WTC11 (cell line): ENCODE results near the gene PF4V1. TPM values are rescaled to one million over a fixed set of nuclear protein-coding genes. Genes with fewer than 3 reads are reported as not detected.

ENCODE experiments used
- ATAC-seq: fragments of 200-7000 bp; cut with Tn5 transposase; 2 replicates; pipeline ENCODE4 v1.10.0; 2021; ENCODE audit warnings: mild to moderate bottlenecking, moderate library complexity
- CTCF ChIA-PET: fragments of 300-600 bp; sonication (Branson Sonifier 250); formaldehyde crosslinking; loops from one replicate; lab custom pipeline; 2021; ENCODE audit warnings: antibody characterized with exemption; lab: Charles Lee
- POLR2A ChIA-PET: fragments of 350-600 bp; sonication (Branson Sonifier 250); formaldehyde crosslinking; loops from one replicate; lab custom pipeline; 2021; ENCODE audit warnings: antibody characterized with exemption; lab: Charles Lee
- DNase-seq: peaks from one replicate; pipeline ENCODE4 v3.0.0; 2021; ENCODE audit warnings: low spot score
- H3K27ac Mint-ChIP-seq: 2 replicates; pipeline ENCODE4 v1.8.0; 2021; ENCODE audit warnings: mixed read lengths
- H3K27me3 Mint-ChIP-seq: 2 replicates; pipeline ENCODE4 v1.8.0; 2021; ENCODE audit warnings: low read depth, mild to moderate bottlenecking, moderate library complexity, mixed read lengths
- H3K36me3 Mint-ChIP-seq: 2 replicates; pipeline ENCODE4 v1.8.0; 2021; ENCODE audit warnings: mixed read lengths
- H3K4me1 Mint-ChIP-seq: 2 replicates; pipeline ENCODE4 v1.8.0; 2022; ENCODE audit warnings: mixed read lengths
- H3K4me3 Mint-ChIP-seq: 2 replicates; pipeline ENCODE4 v1.8.0; 2021; ENCODE audit warnings: mild to moderate bottlenecking, moderate library complexity, mixed read lengths
- H3K9me3 Mint-ChIP-seq: 2 replicates; pipeline ENCODE4 v1.8.0; 2021; ENCODE audit warnings: mixed read lengths
- EMX1 ChIP-seq: fragments of 250-450 bp; sonication (Bioruptor Pico); IDR thresholded peaks from 2 replicates; pipeline ENCODE4 v1.8.0; 2021; ENCODE audit warnings: mild to moderate bottlenecking
- IRF2 ChIP-seq: sonication (generic); formaldehyde crosslinking; IDR thresholded peaks from 2 replicates; pipeline ENCODE4 v1.8.0; 2022; ENCODE audit warnings: low read depth, missing genetic modification reagents, borderline replicate concordance
- JAZF1 ChIP-seq: fragments of 250-450 bp; sonication (Bioruptor Pico); IDR thresholded peaks from 2 replicates; pipeline ENCODE4 v1.9.0; 2021; ENCODE audit warnings: moderate library complexity, mild to moderate bottlenecking, inconsistent platforms
- JUN ChIP-seq: sonication (generic); formaldehyde crosslinking; IDR thresholded peaks from 2 replicates; pipeline ENCODE4 v1.8.0; 2023; ENCODE audit warnings: mild to moderate bottlenecking, missing genetic modification reagents
- KAT7 ChIP-seq: sonication (generic); formaldehyde crosslinking; IDR thresholded peaks from 2 replicates; pipeline ENCODE4 v1.8.1; 2023; ENCODE audit warnings: missing genetic modification reagents, mild to moderate bottlenecking, borderline replicate concordance
- MXD4 ChIP-seq: fragments of 250-450 bp; sonication (Bioruptor Pico); IDR thresholded peaks from 2 replicates; pipeline ENCODE4 v1.8.0; 2021; ENCODE audit warnings: mild to moderate bottlenecking, moderate library complexity, borderline replicate concordance
- NFATC4 ChIP-seq: fragments of 250-450 bp; sonication (Bioruptor Pico); IDR thresholded peaks from 2 replicates; pipeline ENCODE4 v1.9.0; 2021; ENCODE audit warnings: mild to moderate bottlenecking
- PRRX2 ChIP-seq: fragments of 250-450 bp; sonication (Bioruptor Pico); IDR thresholded peaks from 2 replicates; pipeline ENCODE4 v1.8.0; 2021; ENCODE audit warnings: mild to moderate bottlenecking
- TCF7 ChIP-seq: sonication (generic); formaldehyde crosslinking; IDR thresholded peaks from 2 replicates; pipeline ENCODE4 v1.8.0; 2022; ENCODE audit warnings: mild to moderate bottlenecking, low read depth, missing genetic modification reagents, moderate library complexity
- TEAD4 ChIP-seq: sonication (generic); formaldehyde crosslinking; IDR thresholded peaks from 2 replicates; pipeline ENCODE4 v1.8.0; 2022; ENCODE audit warnings: mild to moderate bottlenecking, missing genetic modification reagents
- ZNF121 ChIP-seq: sonication (generic); formaldehyde crosslinking; IDR thresholded peaks from 2 replicates; pipeline ENCODE4 v1.8.0; 2023; ENCODE audit warnings: missing genetic modification reagents
- ZNF263 ChIP-seq: sonication (generic); formaldehyde crosslinking; IDR thresholded peaks from 2 replicates; pipeline ENCODE4 v1.8.1; 2022; ENCODE audit warnings: low read depth, mild to moderate bottlenecking, moderate library complexity, missing genetic modification reagents
- ZNF317 ChIP-seq: sonication (generic); formaldehyde crosslinking; IDR thresholded peaks from 2 replicates; pipeline ENCODE4 v1.8.1; 2023; ENCODE audit warnings: low read depth, mild to moderate bottlenecking, moderate library complexity, missing genetic modification reagents, borderline replicate concordance
- total RNA-seq: library from RNA; stranded (reverse); gene quantifications from 3 replicates; pipeline ENCODE4 v1.2.3, GENCODE V29; 2021
- TF ChIP-seq, protein P1 (sequence below): sonication (generic); formaldehyde crosslinking; IDR thresholded peaks from 2 replicates; pipeline ENCODE4 v1.8.1; 2022; ENCODE audit warnings: mild to moderate bottlenecking, missing genetic modification reagents, moderate library complexity, borderline replicate concordance
- TF ChIP-seq, protein P2 (sequence below): fragments of 250-450 bp; sonication (Bioruptor Pico); conservative IDR thresholded peaks from 2 replicates; pipeline ENCODE4 v1.9.0; 2021; ENCODE audit warnings: mild to moderate bottlenecking
- TF ChIP-seq, protein P3 (sequence below): sonication (generic); formaldehyde crosslinking; IDR thresholded peaks from 2 replicates; pipeline ENCODE4 v1.8.1; 2023; ENCODE audit warnings: mild to moderate bottlenecking, missing genetic modification reagents
- TF ChIP-seq, protein P4 (sequence below): sonication (generic); formaldehyde crosslinking; IDR thresholded peaks from 2 replicates; pipeline ENCODE4 v1.8.0; 2022; ENCODE audit warnings: mild to moderate bottlenecking, missing genetic modification reagents
- TF ChIP-seq, protein P5 (sequence below): sonication (generic); formaldehyde crosslinking; conservative IDR thresholded peaks from 2 replicates; pipeline ENCODE4 v1.8.1; 2022; ENCODE audit warnings: mild to moderate bottlenecking, missing genetic modification reagents
- TF ChIP-seq, protein P6 (sequence below): fragments of 250-450 bp; sonication (Bioruptor Pico); IDR thresholded peaks from 2 replicates; pipeline ENCODE4 v1.9.0; 2021; ENCODE audit warnings: mild to moderate bottlenecking
- TF ChIP-seq, protein P7 (sequence below): fragments of 250-450 bp; sonication (Bioruptor Pico); IDR thresholded peaks from 2 replicates; pipeline ENCODE4 v1.9.0; 2021; ENCODE audit warnings: moderate library complexity, mild to moderate bottlenecking, inconsistent platforms, borderline replicate concordance
- TF ChIP-seq, protein P8 (sequence below): fragments of 250-450 bp; sonication (Bioruptor Pico); IDR thresholded peaks from 2 replicates; pipeline ENCODE4 v1.8.0; 2021; ENCODE audit warnings: mild to moderate bottlenecking
- TF ChIP-seq, protein P9 (sequence below): sonication (generic); formaldehyde crosslinking; IDR thresholded peaks from 2 replicates; pipeline ENCODE4 v1.8.1; 2023; ENCODE audit warnings: mild to moderate bottlenecking, moderate library complexity, missing genetic modification reagents
- TF ChIP-seq, protein P10 (sequence below): sonication (generic); formaldehyde crosslinking; IDR thresholded peaks from 2 replicates; pipeline ENCODE4 v1.8.0; 2022; ENCODE audit warnings: mild to moderate bottlenecking, missing genetic modification reagents

PF4V1 gene
- total RNA-seq, 1 experiment from 2014 or later: not detected

DNA sequence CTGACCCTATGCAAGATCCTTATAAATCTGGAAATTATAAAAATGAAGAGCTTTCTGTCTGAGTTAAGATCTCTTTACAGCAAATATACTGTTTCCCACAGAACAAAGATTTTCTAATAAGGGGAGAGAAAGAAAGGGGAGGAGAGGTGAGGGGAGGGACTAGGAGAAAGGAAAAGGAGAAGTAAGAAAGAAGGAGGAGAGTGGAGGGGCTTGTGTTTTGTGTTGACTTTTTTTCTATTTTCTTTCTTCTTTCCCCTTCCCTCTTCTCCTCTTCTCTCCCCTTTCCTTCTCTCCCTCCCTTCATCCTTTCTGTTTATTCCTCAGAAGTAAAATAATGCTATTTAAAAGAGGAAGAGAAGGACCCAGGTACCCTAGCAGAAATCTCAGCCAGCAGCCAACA lies 10.4 kb upstream of the PF4V1 start:
- H3K27ac Mint-ChIP-seq: no peak overlapping the region
- no peak overlapping the region; the same call in 1 of the 2 replicates for H3K4me3 Mint-ChIP-seq
- TF ChIP-seq, protein P1, sequence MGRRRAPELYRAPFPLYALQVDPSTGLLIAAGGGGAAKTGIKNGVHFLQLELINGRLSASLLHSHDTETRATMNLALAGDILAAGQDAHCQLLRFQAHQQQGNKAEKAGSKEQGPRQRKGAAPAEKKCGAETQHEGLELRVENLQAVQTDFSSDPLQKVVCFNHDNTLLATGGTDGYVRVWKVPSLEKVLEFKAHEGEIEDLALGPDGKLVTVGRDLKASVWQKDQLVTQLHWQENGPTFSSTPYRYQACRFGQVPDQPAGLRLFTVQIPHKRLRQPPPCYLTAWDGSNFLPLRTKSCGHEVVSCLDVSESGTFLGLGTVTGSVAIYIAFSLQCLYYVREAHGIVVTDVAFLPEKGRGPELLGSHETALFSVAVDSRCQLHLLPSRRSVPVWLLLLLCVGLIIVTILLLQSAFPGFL (CRISPR knock-in tag): no peak
- TF ChIP-seq IRF2 (CRISPR knock-in tag) (no peak), EMX1 (CRISPR knock-in tag) (no peak), TCF7 (no peak)
- ChIA-PET POLR2A (no interaction called here), CTCF (no interaction called here)
- DNase-seq (no peak), ATAC-seq (no peak)
- H3K4me1 Mint-ChIP-seq: peaks cover 19% of the 10 kb centered on the region
- peaks cover 22% of the 10 kb centered on the region for H3K27me3 Mint-ChIP-seq
- H3K36me3 Mint-ChIP-seq: no peaks in the 10 kb centered on the region
- no peaks in the 10 kb centered on the region for H3K9me3 Mint-ChIP-seq

DNA sequence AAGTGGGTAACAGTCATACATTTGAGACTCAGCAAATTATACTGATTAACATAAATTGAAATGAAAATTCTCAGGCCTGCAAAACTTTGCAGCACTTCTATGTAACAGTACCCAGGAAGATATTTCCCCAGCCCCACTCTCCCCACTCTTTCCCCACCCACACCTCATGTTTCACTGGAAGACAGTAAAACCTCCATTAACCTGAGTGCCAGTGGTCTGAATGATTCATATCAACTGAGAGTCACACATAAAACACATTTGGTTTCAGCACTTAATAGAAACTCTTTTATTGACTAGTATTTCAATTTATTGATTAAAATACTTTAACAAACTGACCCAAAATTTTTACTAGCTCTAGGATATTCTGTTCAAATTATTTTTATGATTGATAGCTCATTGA lies 9.7 kb upstream of the PF4V1 start:
- DNase-seq: no peak
- peaks cover 19% of the 10 kb centered on the region for H3K4me1 Mint-ChIP-seq

DNA sequence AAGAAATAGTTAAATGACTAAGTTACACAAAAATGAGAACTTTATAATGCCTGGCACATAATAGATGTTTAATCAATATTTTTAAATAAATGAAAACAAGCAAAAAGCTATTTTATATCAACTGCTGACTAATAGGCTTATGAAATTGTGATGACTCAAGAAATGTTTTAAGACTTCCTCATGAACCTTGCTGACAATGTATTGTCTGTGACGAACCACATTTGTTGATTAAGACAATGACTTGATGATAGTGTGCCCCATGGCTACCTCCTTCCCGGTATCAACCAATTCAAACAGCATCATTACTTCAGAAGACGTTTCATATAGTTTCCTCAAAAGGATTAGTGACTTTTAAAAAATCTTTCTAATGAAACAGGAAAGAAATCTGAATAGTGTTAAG lies 8.8 kb upstream of the PF4V1 start:
- Mint-ChIP-seq H3K36me3 (no peaks in the 10 kb centered on the region), H3K27me3 (peaks cover 5% of the 10 kb centered on the region), H3K4me3 (no peak overlapping the region), H3K9me3 (no peaks in the 10 kb centered on the region), H3K4me1 (peaks cover 19% of the 10 kb centered on the region), H3K27ac (no peak overlapping the region)
- CTCF ChIA-PET: interaction anchor here (0.6 to 1.9 kb wide), 4 partner anchors 9 to 290 kb away, joined by 3 to 7 read pairs (median 3); partner anchors contain the start of gene PF4V1
- POLR2A ChIA-PET: no interaction called here
- DNase-seq (no peak), ATAC-seq (no peak)
- TF ChIP-seq, protein P2, sequence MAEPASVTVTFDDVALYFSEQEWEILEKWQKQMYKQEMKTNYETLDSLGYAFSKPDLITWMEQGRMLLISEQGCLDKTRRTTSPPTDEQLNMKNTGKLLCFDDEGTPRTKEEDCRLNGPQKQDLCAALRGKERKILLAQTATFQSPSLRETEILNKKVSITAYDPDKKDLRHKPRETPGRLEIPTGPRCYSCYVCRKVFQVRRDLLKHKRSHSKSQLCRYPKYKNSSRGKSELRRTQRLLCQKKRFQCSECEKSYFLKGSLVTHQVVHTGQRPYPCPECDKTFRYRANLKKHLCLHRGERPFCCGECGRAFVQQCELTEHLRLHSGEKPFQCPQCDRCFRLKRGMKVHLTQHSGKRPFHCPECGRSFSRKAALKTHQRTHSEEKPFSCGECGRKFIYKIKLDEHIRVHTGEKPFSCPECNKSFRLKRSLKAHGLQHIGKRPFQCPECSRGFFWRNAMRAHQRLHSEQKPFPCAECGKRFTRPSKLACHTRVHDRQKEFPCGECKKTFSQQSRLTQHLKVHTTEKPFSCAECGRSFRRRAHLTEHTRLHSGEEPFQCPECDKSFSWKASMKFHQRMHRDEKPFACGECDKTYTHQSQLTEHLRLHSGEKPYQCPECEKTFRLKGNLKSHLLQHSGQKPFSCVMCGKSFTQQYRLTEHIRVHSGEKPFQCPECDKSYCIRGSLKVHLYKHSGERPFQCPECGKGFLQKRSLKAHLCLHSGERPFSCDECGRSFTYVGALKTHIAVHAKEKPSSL (CRISPR knock-in tag): no peak
- TF ChIP-seq TEAD4 (CRISPR knock-in tag) (no peak), ZNF263 (no peak), JUN (CRISPR knock-in tag) (no peak), NFATC4 (CRISPR knock-in tag) (no peak), JAZF1 (CRISPR knock-in tag) (no peak)
- TF ChIP-seq, protein P3, sequence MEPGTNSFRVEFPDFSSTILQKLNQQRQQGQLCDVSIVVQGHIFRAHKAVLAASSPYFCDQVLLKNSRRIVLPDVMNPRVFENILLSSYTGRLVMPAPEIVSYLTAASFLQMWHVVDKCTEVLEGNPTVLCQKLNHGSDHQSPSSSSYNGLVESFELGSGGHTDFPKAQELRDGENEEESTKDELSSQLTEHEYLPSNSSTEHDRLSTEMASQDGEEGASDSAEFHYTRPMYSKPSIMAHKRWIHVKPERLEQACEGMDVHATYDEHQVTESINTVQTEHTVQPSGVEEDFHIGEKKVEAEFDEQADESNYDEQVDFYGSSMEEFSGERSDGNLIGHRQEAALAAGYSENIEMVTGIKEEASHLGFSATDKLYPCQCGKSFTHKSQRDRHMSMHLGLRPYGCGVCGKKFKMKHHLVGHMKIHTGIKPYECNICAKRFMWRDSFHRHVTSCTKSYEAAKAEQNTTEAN (CRISPR knock-in tag): no peak
- TF ChIP-seq, protein P4, sequence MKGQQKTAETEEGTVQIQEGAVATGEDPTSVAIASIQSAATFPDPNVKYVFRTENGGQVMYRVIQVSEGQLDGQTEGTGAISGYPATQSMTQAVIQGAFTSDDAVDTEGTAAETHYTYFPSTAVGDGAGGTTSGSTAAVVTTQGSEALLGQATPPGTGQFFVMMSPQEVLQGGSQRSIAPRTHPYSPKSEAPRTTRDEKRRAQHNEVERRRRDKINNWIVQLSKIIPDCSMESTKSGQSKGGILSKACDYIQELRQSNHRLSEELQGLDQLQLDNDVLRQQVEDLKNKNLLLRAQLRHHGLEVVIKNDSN (CRISPR knock-in tag): no peak

More for the DNA sequence above, 9.7 kb upstream of the PF4V1 start:
- no peaks in the 10 kb centered on the region for H3K9me3 Mint-ChIP-seq
- no peak for ATAC-seq
- TF ChIP-seq, protein P5, sequence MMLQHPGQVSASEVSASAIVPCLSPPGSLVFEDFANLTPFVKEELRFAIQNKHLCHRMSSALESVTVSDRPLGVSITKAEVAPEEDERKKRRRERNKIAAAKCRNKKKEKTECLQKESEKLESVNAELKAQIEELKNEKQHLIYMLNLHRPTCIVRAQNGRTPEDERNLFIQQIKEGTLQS (CRISPR knock-in tag): no peak
- TF ChIP-seq, protein P6, sequence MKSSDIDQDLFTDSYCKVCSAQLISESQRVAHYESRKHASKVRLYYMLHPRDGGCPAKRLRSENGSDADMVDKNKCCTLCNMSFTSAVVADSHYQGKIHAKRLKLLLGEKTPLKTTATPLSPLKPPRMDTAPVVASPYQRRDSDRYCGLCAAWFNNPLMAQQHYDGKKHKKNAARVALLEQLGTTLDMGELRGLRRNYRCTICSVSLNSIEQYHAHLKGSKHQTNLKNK (CRISPR knock-in tag): no peak
- no peak for TF ChIP-seq ZNF317 (CRISPR knock-in tag)
- no peak for TF ChIP-seq MXD4 (CRISPR knock-in tag)
- TF ChIP-seq, protein P7, sequence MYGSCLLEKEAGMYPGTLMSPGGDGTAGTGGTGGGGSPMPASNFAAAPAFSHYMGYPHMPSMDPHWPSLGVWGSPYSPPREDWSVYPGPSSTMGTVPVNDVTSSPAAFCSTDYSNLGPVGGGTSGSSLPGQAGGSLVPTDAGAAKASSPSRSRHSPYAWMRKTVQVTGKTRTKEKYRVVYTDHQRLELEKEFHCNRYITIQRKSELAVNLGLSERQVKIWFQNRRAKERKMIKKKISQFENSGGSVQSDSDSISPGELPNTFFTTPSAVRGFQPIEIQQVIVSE: no peak
- TF ChIP-seq, protein P8, sequence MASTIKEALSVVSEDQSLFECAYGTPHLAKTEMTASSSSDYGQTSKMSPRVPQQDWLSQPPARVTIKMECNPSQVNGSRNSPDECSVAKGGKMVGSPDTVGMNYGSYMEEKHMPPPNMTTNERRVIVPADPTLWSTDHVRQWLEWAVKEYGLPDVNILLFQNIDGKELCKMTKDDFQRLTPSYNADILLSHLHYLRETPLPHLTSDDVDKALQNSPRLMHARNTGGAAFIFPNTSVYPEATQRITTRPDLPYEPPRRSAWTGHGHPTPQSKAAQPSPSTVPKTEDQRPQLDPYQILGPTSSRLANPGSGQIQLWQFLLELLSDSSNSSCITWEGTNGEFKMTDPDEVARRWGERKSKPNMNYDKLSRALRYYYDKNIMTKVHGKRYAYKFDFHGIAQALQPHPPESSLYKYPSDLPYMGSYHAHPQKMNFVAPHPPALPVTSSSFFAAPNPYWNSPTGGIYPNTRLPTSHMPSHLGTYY (CRISPR knock-in tag): no peak
- no peak for TF ChIP-seq KAT7 (CRISPR knock-in tag)
- TF ChIP-seq, protein P9, sequence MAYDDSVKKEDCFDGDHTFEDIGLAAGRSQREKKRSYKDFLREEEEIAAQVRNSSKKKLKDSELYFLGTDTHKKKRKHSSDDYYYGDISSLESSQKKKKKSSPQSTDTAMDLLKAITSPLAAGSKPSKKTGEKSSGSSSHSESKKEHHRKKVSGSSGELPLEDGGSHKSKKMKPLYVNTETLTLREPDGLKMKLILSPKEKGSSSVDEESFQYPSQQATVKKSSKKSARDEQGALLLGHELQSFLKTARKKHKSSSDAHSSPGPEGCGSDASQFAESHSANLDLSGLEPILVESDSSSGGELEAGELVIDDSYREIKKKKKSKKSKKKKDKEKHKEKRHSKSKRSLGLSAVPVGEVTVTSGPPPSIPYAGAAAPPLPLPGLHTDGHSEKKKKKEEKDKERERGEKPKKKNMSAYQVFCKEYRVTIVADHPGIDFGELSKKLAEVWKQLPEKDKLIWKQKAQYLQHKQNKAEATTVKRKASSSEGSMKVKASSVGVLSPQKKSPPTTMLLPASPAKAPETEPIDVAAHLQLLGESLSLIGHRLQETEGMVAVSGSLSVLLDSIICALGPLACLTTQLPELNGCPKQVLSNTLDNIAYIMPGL (CRISPR knock-in tag): no peak
- TF ChIP-seq PRRX2 (CRISPR knock-in tag): no peak
- TF ChIP-seq ZNF121 (CRISPR knock-in tag): no peak
- TF ChIP-seq, protein P10, sequence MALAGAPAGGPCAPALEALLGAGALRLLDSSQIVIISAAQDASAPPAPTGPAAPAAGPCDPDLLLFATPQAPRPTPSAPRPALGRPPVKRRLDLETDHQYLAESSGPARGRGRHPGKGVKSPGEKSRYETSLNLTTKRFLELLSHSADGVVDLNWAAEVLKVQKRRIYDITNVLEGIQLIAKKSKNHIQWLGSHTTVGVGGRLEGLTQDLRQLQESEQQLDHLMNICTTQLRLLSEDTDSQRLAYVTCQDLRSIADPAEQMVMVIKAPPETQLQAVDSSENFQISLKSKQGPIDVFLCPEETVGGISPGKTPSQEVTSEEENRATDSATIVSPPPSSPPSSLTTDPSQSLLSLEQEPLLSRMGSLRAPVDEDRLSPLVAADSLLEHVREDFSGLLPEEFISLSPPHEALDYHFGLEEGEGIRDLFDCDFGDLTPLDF (CRISPR knock-in tag): no peak
- TF ChIP-seq, all 79 proteins: peak for 0
- Mint-ChIP-seq H3K27ac (no peak overlapping the region), H3K36me3 (no peaks in the 10 kb centered on the region), H3K27me3 (peaks cover 15% of the 10 kb centered on the region), H3K4me3 (no peak overlapping the region)
- ChIA-PET CTCF (no interaction called here), POLR2A (no interaction called here)
